Measurements from ENCODE around the gene DYNC1H1. TPM values are rescaled to one million over a fixed set of nuclear protein-coding genes. Genes with fewer than 3 reads are reported as not detected.

DYNC1H1 gene
- total and polyA plus RNA-seq, 2 experiments from 2014 or later: 179 to 635 TPM

- Histone ChIP-seq H3K36me3 (ENCODE audit: insufficient read depth) (no peaks in the 10 kb centered on the region), H4K20me1 (replicated peaks; ENCODE audit: insufficient read depth) (no peaks in the 10 kb centered on the region), H3K27me3 (ENCODE audit: insufficient read depth) (no peaks in the 10 kb centered on the region), H3K4me3 (no peak overlapping the region), H3K27ac (ENCODE audit: low read depth) (no peak overlapping the region), H3K4me1 (ENCODE audit: insufficient read depth) (no peaks in the 10 kb centered on the region), H3F3A (replicated peaks; ENCODE audit: low read depth) (no peaks in the 10 kb centered on the region), H3K79me2 (replicated peaks; ENCODE audit: insufficient read depth) (no peaks in the 10 kb centered on the region), H3K9me2 (ENCODE audit: insufficient read depth) (0 out of 2 replicates have a peak, but pooled peaks cover 2% of the 10 kb centered on the region), H2AFZ (no peak overlapping the region), H3K4me2 (no peak overlapping the region)
- Mint-ChIP-seq H3K36me3 (ENCODE audit: low read depth) (no peaks in the 10 kb centered on the region), H3K4me1 (no peaks in the 10 kb centered on the region), H3K9me3 (no peaks in the 10 kb centered on the region; the same call in 2 of the 3 replicates), H3K4me3 (no peak overlapping the region), H3K27ac (no peak overlapping the region), H3K27me3 (ENCODE audit: insufficient read depth, low read depth, poor library complexity) (peaks cover 9% of the 10 kb centered on the region)
- TF ChIP-seq POLR2AphosphoS5 (IDR thresholded peaks at IDR 0.05; ENCODE audit: low read depth): no peak
- TF ChIP-seq CTCF (conservative IDR thresholded peaks at IDR 0.05; ENCODE audit: low read depth in 2 of 2): no peak
- no peak for TF ChIP-seq CREB1 (CRISPR knock-in tag; IDR thresholded peaks at IDR 0.05; ENCODE audit: low read depth)
- no peak for TF ChIP-seq REST (IDR thresholded peaks at IDR 0.05; ENCODE audit: unreplicated experiment)
- no peak for TF ChIP-seq NANOG (IDR thresholded peaks at IDR 0.05; ENCODE audit: borderline replicate concordance)
- TF ChIP-seq ZNF331 (CRISPR knock-in tag; IDR thresholded peaks at IDR 0.05; ENCODE audit: low read depth): no peak
- no peak for TF ChIP-seq ZNF114 (CRISPR knock-in tag; IDR thresholded peaks at IDR 0.05)
- TF ChIP-seq JUNB (IDR thresholded peaks at IDR 0.05; ENCODE audit: unreplicated experiment): no peak
- TF ChIP-seq STAT1 (IDR thresholded peaks at IDR 0.05; ENCODE audit: unreplicated experiment): no peak
- TF ChIP-seq EZH2 (IDR thresholded peaks at IDR 0.05; ENCODE audit: low read depth, unreplicated experiment): no peak
- no peak for TF ChIP-seq EZH2phosphoT487 (IDR thresholded peaks at IDR 0.05; ENCODE audit: unreplicated experiment)
- no peak for TF ChIP-seq ETS1 (IDR thresholded peaks at IDR 0.05)
- TF ChIP-seq ZNF462 (CRISPR knock-in tag; IDR thresholded peaks at IDR 0.05): no peak
- DNase-seq (ENCODE audit: low spot score) (no peak), ATAC-seq (no peak)
Measured at GRCh38 chr14:101932673-101933072, 31.7 kb upstream of the DYNC1H1 start.
